Measurements from ENCODE around the gene COL4A2.

The COL4A2 gene

GRCh38 chr13:110442930-110443621 is 136.0 kb downstream of the COL4A2 start:
- Histone ChIP-seq H2AFZ (ENCODE audit: low read length) (no peak overlapping the region), H3K27me3 (replicated peaks; ENCODE audit: insufficient read depth, low read length) (no peaks in the 10 kb centered on the region), H3K4me1 (ENCODE audit: low read length) (no peaks in the 10 kb centered on the region), H3K79me2 (ENCODE audit: low read length) (no peaks in the 10 kb centered on the region), H3K4me2 (ENCODE audit: low read depth, low read length) (no peak overlapping the region), H3K4me3 (ENCODE audit: low read length) (no peak overlapping the region), H3K9ac (ENCODE audit: low read length) (no peak overlapping the region), H3K36me3 (replicated peaks; ENCODE audit: insufficient read depth, low read length) (no peaks in the 10 kb centered on the region), H3K9me2 (replicated peaks; ENCODE audit: insufficient read depth, low read length) (no peaks in the 10 kb centered on the region), H3K27ac (ENCODE audit: low read length) (no peak overlapping the region), H3K9me3 (replicated peaks; ENCODE audit: insufficient read depth, low read length) (no peaks in the 10 kb centered on the region), H4K20me1 (ENCODE audit: insufficient read depth, low read length) (no peaks in the 10 kb centered on the region), H3F3A (ENCODE audit: insufficient read depth, low read length) (no peaks in the 10 kb centered on the region)
- no peak for DNase-seq
- no peak for TF ChIP-seq EZH2 (optimal IDR thresholded peaks at IDR 0.05; ENCODE audit: low read depth, low read length)

GRCh38 chr13:110443622-110444225 is 136.6 kb downstream of the COL4A2 start:
- H3K4me2 ChIP-seq (ENCODE audit: low read depth, low read length), result no peak overlapping the region
- no peak overlapping the region for H3K9ac ChIP-seq (ENCODE audit: low read length)
- DNase-seq, result no peak
- no peak overlapping the region for H3K4me3 ChIP-seq (ENCODE audit: low read length)
- H4K20me1 ChIP-seq (ENCODE audit: insufficient read depth, low read length), result no peaks in the 10 kb centered on the region
- no peaks in the 10 kb centered on the region for H3F3A ChIP-seq (ENCODE audit: insufficient read depth, low read length)
- no peaks in the 10 kb centered on the region for H3K79me2 ChIP-seq (ENCODE audit: low read length)
- H3K36me3 ChIP-seq (replicated peaks; ENCODE audit: insufficient read depth, low read length), result no peaks in the 10 kb centered on the region
- no peaks in the 10 kb centered on the region for H3K9me2 ChIP-seq (replicated peaks; ENCODE audit: insufficient read depth, low read length)
- TF ChIP-seq EZH2phosphoT487 (IDR thresholded peaks at IDR 0.05; ENCODE audit: low read length) (no peak), CTCF (IDR thresholded peaks at IDR 0.05; ENCODE audit: low read length) (no peak), EZH2 (optimal IDR thresholded peaks at IDR 0.05; ENCODE audit: low read depth, low read length) (no peak)
- no peak overlapping the region for H2AFZ ChIP-seq (ENCODE audit: low read length)
- no peak overlapping the region for H3K27ac ChIP-seq (ENCODE audit: low read length)
- H3K9me3 ChIP-seq (replicated peaks; ENCODE audit: insufficient read depth, low read length), result no peaks in the 10 kb centered on the region
- no peaks in the 10 kb centered on the region for H3K27me3 ChIP-seq (replicated peaks; ENCODE audit: insufficient read depth, low read length)
- no peaks in the 10 kb centered on the region for H3K4me1 ChIP-seq (ENCODE audit: low read length)

- no peak overlapping the region for H2AFZ ChIP-seq (ENCODE audit: low read length)
- DNase-seq, result peak; percentile 60
- no peaks in the 10 kb centered on the region for H3K4me1 ChIP-seq (ENCODE audit: low read length)
Observed at GRCh38 chr13:110444226-110444653, 137.2 kb downstream of the COL4A2 start.

More at GRCh38 chr13:110444226-110444653, 137.2 kb downstream of the COL4A2 start:
- Histone ChIP-seq H3K4me3 (ENCODE audit: low read length) (no peak overlapping the region), H3K4me2 (ENCODE audit: low read depth, low read length) (no peak overlapping the region), H3K27ac (ENCODE audit: low read length) (no peak overlapping the region), H3K27me3 (replicated peaks; ENCODE audit: insufficient read depth, low read length) (no peaks in the 10 kb centered on the region), H3K9me2 (replicated peaks; ENCODE audit: insufficient read depth, low read length) (no peaks in the 10 kb centered on the region), H3K36me3 (replicated peaks; ENCODE audit: insufficient read depth, low read length) (no peaks in the 10 kb centered on the region), H3K9me3 (replicated peaks; ENCODE audit: insufficient read depth, low read length) (no peaks in the 10 kb centered on the region), H3K9ac (ENCODE audit: low read length) (no peak overlapping the region), H3K79me2 (ENCODE audit: low read length) (no peaks in the 10 kb centered on the region), H3F3A (ENCODE audit: insufficient read depth, low read length) (no peaks in the 10 kb centered on the region), H4K20me1 (ENCODE audit: insufficient read depth, low read length) (no peaks in the 10 kb centered on the region)
- TF ChIP-seq CTCF (IDR thresholded peaks at IDR 0.05; ENCODE audit: low read length) (peak; percentile 37), EZH2phosphoT487 (IDR thresholded peaks at IDR 0.05; ENCODE audit: low read length) (no peak)

Data from MM.1S (cell line).